MM.1S (cell line): ENCODE results near the gene CD82.

Experiments
- DNase-seq: peaks from one replicate; pipeline ENCODE4 v3.0.0-alpha.2; 2015
- H2AFZ ChIP-seq: fragments of 300-600 bp; sonication (generic); 2 replicates; pipeline ENCODE4 v1.6.0; 2016; ENCODE audit warnings: antibody characterized with exemption, low read length
- H3F3A ChIP-seq: fragments of 300-600 bp; sonication (generic); 2 replicates; pipeline ENCODE4 v1.6.1; 2016; ENCODE audit warnings: mild to moderate bottlenecking, antibody characterized with exemption, low read length, moderate library complexity, mixed read lengths; ENCODE audit not compliant: insufficient read depth
- H3K27ac ChIP-seq: fragments of 300-600 bp; sonication (generic); 2 replicates; pipeline ENCODE4 v1.5.1; 2016; ENCODE audit warnings: mild to moderate bottlenecking, low read length
- H3K27me3 ChIP-seq: fragments of 300-600 bp; sonication (generic); replicated peaks from 2 replicates; pipeline ENCODE4 v1.6.0; 2016; ENCODE audit warnings: low read length; ENCODE audit not compliant: insufficient read depth
- H3K36me3 ChIP-seq: fragments of 300-600 bp; sonication (generic); replicated peaks from 2 replicates; pipeline ENCODE4 v1.6.1; 2016; ENCODE audit warnings: mild to moderate bottlenecking, low read length, mixed read lengths; ENCODE audit not compliant: insufficient read depth
- H3K4me1 ChIP-seq: fragments of 300-600 bp; sonication (generic); 2 replicates; pipeline ENCODE4 v1.6.1; 2016; ENCODE audit warnings: low read length, mixed read lengths
- H3K4me2 ChIP-seq: fragments of 300-600 bp; sonication (generic); 2 replicates; pipeline ENCODE4 v1.6.0; 2016; ENCODE audit warnings: low read depth, low read length
- H3K4me3 ChIP-seq: fragments of 300-600 bp; sonication (generic); 2 replicates; pipeline ENCODE4 v1.5.1; 2016; ENCODE audit warnings: low read length, mixed read lengths
- H3K79me2 ChIP-seq: fragments of 300-600 bp; sonication (generic); 2 replicates; pipeline ENCODE4 v1.6.1; 2016; ENCODE audit warnings: mixed run types, low read length, mixed read lengths
- H3K9ac ChIP-seq: fragments of 300-600 bp; sonication (generic); 2 replicates; pipeline ENCODE4 v1.6.1; 2016; ENCODE audit warnings: low read length, mixed read lengths
- H3K9me2 ChIP-seq: fragments of 300-600 bp; sonication (generic); replicated peaks from 2 replicates; pipeline ENCODE4 v1.6.1; 2016; ENCODE audit warnings: mild to moderate bottlenecking, low read length, mixed read lengths; ENCODE audit not compliant: insufficient read depth
- H3K9me3 ChIP-seq: fragments of 300-600 bp; sonication (generic); replicated peaks from 2 replicates; pipeline ENCODE4 v1.6.1; 2016; ENCODE audit warnings: mild to moderate bottlenecking, low read length, mixed read lengths; ENCODE audit not compliant: insufficient read depth
- H4K20me1 ChIP-seq: fragments of 300-600 bp; sonication (generic); 2 replicates; pipeline ENCODE4 v1.6.1; 2016; ENCODE audit warnings: mild to moderate bottlenecking, low read length, moderate library complexity, mixed read lengths; ENCODE audit not compliant: insufficient read depth
- CTCF ChIP-seq: fragments of 300-600 bp; sonication (generic); IDR thresholded peaks from 2 replicates; pipeline ENCODE4 v1.5.1; 2016; ENCODE audit warnings: antibody characterized with exemption, low read length, mixed read lengths
- EZH2 ChIP-seq: fragments of 300-600 bp; sonication (generic); optimal IDR thresholded peaks from 2 replicates; pipeline ENCODE3; 2017; ENCODE audit warnings: low read depth, mild to moderate bottlenecking, antibody characterized with exemption, low read length, mixed read lengths
- EZH2phosphoT487 ChIP-seq: fragments of 300-600 bp; sonication (generic); IDR thresholded peaks from 2 replicates; pipeline ENCODE4 v1.6.1; 2018; ENCODE audit warnings: antibody characterized with exemption, low read length

The CD82 gene

GRCh38 chr11:44528103-44528502 is 37.4 kb upstream of the CD82 start:
- Histone ChIP-seq H3K9me2 (no peaks in the 10 kb centered on the region), H3K36me3 (no peaks in the 10 kb centered on the region), H3K27ac (no peak overlapping the region), H3K9me3 (no peaks in the 10 kb centered on the region), H3K27me3 (peaks cover 10% of the 10 kb centered on the region; the same call in 1 of the 2 replicates), H2AFZ (no peak overlapping the region), H3K4me1 (no peaks in the 10 kb centered on the region), H3K79me2 (no peaks in the 10 kb centered on the region), H3K9ac (no peak overlapping the region), H4K20me1 (no peaks in the 10 kb centered on the region), H3F3A (no peaks in the 10 kb centered on the region), H3K4me3 (no peak overlapping the region), H3K4me2 (no peak overlapping the region)
- DNase-seq = no peak
- no peak for TF ChIP-seq EZH2phosphoT487
- no peak for TF ChIP-seq CTCF
- no peak for TF ChIP-seq EZH2

GRCh38 chr11:44528581-44528980 is 36.9 kb upstream of the CD82 start:
- H3K36me3 ChIP-seq = no peaks in the 10 kb centered on the region
- no peaks in the 10 kb centered on the region for H3K9me3 ChIP-seq
- no peaks in the 10 kb centered on the region for H3K79me2 ChIP-seq
- no peaks in the 10 kb centered on the region for H3K4me1 ChIP-seq
- DNase-seq = no peak
- no peak overlapping the region for H3K4me3 ChIP-seq
- H3F3A ChIP-seq = no peaks in the 10 kb centered on the region
- TF ChIP-seq EZH2 (no peak), EZH2phosphoT487 (no peak), CTCF (no peak)
- H3K9me2 ChIP-seq = no peaks in the 10 kb centered on the region
- no peak overlapping the region for H3K27ac ChIP-seq
- no peak overlapping the region for H2AFZ ChIP-seq
- no peaks in the 10 kb centered on the region for H4K20me1 ChIP-seq
- H3K4me2 ChIP-seq = no peak overlapping the region
- peaks cover 10% of the 10 kb centered on the region; the same call in 1 of the 2 replicates for H3K27me3 ChIP-seq
- no peak overlapping the region for H3K9ac ChIP-seq

GRCh38 chr11:44529895-44530412 is 35.5 kb upstream of the CD82 start:
- Histone ChIP-seq H3K4me1 (no peaks in the 10 kb centered on the region), H4K20me1 (no peaks in the 10 kb centered on the region), H3K4me3 (no peak overlapping the region), H2AFZ (no peak overlapping the region), H3K27ac (no peak overlapping the region), H3K36me3 (no peaks in the 10 kb centered on the region), H3K79me2 (no peaks in the 10 kb centered on the region), H3F3A (no peaks in the 10 kb centered on the region), H3K9me2 (no peaks in the 10 kb centered on the region), H3K27me3 (peaks cover 10% of the 10 kb centered on the region; the same call in 1 of the 2 replicates), H3K9me3 (no peaks in the 10 kb centered on the region), H3K9ac (no peak overlapping the region), H3K4me2 (no peak overlapping the region)
- DNase-seq = no peak
- no peak for TF ChIP-seq EZH2phosphoT487
- no peak for TF ChIP-seq EZH2
- no peak for TF ChIP-seq CTCF
